IPS-20b (cell line): ENCODE data around the gene B4GALNT3.

Experiments used
- H3K27ac ChIP-seq: one replicate; pipeline ENCODE4 v1.5.1; 2013; ENCODE audit warnings: low read length
- H3K27me3 ChIP-seq: 2 replicates; pipeline ENCODE4 v1.6.1; 2013; ENCODE audit warnings: mild to moderate bottlenecking, low read length, inconsistent platforms; ENCODE audit not compliant: insufficient read depth
- H3K36me3 ChIP-seq: 2 replicates; pipeline ENCODE4 v1.6.1; 2013; ENCODE audit warnings: low read depth, mild to moderate bottlenecking, inconsistent platforms, low read length, moderate library complexity; ENCODE audit not compliant: insufficient read depth
- H3K4me1 ChIP-seq: 2 replicates; pipeline ENCODE4 v1.6.1; 2013; ENCODE audit warnings: mild to moderate bottlenecking, control low read depth, inconsistent platforms, low read length, moderate library complexity; ENCODE audit not compliant: insufficient read depth
- H3K4me3 ChIP-seq: 2 replicates; pipeline ENCODE4 v1.5.1; 2013; ENCODE audit warnings: mild to moderate bottlenecking, low read length, inconsistent platforms
- H3K9ac ChIP-seq: 2 replicates; pipeline ENCODE4 v1.6.1; 2013; ENCODE audit warnings: low read depth, mild to moderate bottlenecking, inconsistent platforms, low read length, moderate library complexity
- H3K9me3 ChIP-seq: 2 replicates; pipeline ENCODE4 v1.6.1; 2013; ENCODE audit warnings: mild to moderate bottlenecking, low read depth, low read length, inconsistent platforms; ENCODE audit not compliant: insufficient read depth

Gene B4GALNT3

GRCh38 chr12:457676-458075 lies 2.1 kb upstream of the B4GALNT3 start:
- H3K4me3 ChIP-seq, result no peak overlapping the region
- H3K4me1 ChIP-seq, result no peaks in the 10 kb centered on the region
- no peaks in the 10 kb centered on the region for H3K36me3 ChIP-seq
- H3K9me3 ChIP-seq, result peaks cover 8% of the 10 kb centered on the region
- H3K9ac ChIP-seq, result no peak overlapping the region
- no peak overlapping the region for H3K27ac ChIP-seq
- H3K27me3 ChIP-seq, result peaks cover 57% of the 10 kb centered on the region

GRCh38 chr12:459050-459429 lies 699 bp upstream of the B4GALNT3 start:
- H3K4me3 ChIP-seq, result peak overlapping the region; percentile 81
- no peaks in the 10 kb centered on the region for H3K9me3 ChIP-seq
- no peak overlapping the region for H3K9ac ChIP-seq
- no peaks in the 10 kb centered on the region for H3K4me1 ChIP-seq
- H3K36me3 ChIP-seq, result no peaks in the 10 kb centered on the region
- H3K27ac ChIP-seq, result no peak overlapping the region
- peaks cover 60% of the 10 kb centered on the region for H3K27me3 ChIP-seq

DNA sequence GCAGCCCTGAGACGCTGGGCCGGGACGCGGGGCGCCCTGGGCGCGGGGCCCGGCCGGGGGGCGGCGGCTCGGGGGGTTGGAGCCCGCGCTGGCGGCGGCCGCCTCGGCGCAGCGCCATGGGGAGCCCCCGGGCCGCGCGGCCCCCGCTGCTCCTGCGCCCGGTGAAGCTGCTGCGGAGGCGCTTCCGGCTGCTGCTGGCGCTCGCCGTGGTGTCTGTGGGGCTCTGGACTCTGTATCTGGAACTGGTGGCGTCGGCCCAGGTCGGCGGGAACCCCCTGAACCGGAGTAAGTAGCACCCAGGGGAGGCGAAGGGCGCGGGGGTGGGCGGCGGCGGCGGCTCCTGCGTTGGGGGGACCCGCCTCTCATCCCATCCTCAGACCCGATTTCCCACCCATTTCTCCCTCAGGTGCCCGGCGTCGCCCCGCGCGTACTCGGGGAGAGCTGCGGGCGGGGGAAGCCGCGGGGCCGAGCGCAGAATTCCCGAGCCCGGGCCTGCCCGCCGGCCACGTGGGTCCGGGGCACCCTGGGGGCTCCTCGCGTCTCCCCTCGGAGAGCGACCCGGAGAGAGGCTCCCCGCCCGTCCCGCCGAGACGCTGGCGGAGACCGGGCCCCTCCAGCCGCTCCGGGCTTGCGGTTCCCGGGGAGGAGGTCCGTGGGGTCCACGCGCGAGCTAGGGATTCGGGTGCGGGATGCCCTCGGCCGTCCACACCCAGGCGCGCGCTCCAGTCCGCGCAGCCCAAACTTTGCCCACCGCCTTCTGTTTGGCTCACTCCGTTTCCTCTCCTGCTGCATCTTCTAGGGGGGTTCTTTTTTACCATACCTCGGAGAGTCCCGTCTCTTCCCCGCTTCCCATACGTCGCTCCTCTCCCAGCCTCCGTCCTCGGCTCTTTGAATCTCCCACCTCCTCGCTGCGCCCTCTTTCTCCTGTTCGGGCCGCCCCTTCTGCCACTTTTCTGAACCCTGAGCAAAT lies 807 bp downstream of the B4GALNT3 start:
- H3K36me3 ChIP-seq, result no peaks in the 10 kb centered on the region
- no peak overlapping the region for H3K9ac ChIP-seq
- H3K4me3 ChIP-seq, result peak overlapping the region; percentile 65
- no peak overlapping the region for H3K27ac ChIP-seq
- H3K4me1 ChIP-seq, result no peaks in the 10 kb centered on the region
- H3K27me3 ChIP-seq, result peaks cover 60% of the 10 kb centered on the region
- H3K9me3 ChIP-seq, result no peaks in the 10 kb centered on the region

DNA sequence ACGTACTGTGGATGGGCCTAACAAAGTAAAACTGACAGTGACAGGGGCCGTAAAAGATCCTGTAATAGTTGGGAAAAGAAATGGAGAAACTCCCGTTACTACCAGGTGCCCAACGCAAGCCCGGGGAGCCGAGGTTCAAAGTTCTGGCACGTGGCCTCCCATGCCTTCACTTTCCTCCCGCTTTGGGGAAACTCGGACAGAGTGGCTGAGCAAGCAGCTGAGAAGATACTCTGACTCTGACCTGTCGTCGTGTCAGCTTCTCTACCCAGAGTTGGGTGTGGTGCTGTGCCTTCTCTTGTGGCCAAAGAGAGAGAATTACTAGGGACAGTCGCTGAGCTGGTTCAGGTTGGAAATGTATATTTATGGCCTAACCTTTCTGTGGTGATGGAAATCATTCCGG lies 1.7 kb downstream of the B4GALNT3 start:
- H3K4me3 ChIP-seq, result peak overlapping the region; percentile 65; the same call in 1 of the 2 replicates

DNA sequence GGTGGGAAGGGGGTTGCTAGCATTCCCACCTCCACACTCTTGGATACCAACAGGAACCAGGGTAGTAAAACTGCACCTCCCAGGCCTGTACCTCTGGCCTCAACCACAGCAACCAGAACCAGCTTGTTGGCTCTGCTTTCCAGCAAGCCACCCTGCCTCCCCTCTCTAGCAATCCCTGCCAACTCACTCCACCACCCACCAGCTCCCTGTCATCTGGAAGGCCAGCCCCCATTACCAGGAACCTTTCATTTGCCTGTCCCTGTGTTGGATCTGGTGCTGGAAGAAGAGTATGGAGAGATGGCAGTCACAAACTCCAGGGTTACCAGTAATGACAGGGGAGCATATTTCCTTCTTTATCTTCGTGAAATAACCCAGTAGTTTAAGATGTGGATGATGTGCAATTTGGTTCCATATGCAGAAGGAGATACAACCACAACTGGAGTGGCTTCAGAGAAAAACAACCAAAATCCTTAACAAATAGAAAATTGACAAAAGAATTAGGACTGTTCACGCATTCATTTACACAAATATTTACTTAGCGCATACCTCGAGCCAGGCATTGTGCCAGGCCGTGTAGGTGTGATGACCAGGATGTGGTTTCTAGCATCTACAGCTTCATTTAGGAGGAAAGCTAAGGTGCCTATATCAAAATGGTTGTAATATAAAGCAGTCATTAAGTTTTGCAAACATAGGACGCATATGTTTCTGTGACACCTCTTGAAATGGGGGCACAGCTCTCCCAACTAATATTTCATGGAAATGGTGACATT lies 3.4 kb downstream of the B4GALNT3 start:
- peaks cover 43% of the 10 kb centered on the region for H3K27me3 ChIP-seq
- no peak overlapping the region for H3K4me3 ChIP-seq
- H3K36me3 ChIP-seq, result no peaks in the 10 kb centered on the region
- no peaks in the 10 kb centered on the region for H3K4me1 ChIP-seq
- H3K9me3 ChIP-seq, result no peaks in the 10 kb centered on the region
- no peak overlapping the region for H3K27ac ChIP-seq
- no peak overlapping the region for H3K9ac ChIP-seq

More for the DNA sequence above, 1.7 kb downstream of the B4GALNT3 start:
- Histone ChIP-seq H3K9ac (no peak overlapping the region), H3K9me3 (no peaks in the 10 kb centered on the region), H3K27me3 (peaks cover 60% of the 10 kb centered on the region), H3K36me3 (no peaks in the 10 kb centered on the region), H3K27ac (no peak overlapping the region), H3K4me1 (no peaks in the 10 kb centered on the region)

DNA sequence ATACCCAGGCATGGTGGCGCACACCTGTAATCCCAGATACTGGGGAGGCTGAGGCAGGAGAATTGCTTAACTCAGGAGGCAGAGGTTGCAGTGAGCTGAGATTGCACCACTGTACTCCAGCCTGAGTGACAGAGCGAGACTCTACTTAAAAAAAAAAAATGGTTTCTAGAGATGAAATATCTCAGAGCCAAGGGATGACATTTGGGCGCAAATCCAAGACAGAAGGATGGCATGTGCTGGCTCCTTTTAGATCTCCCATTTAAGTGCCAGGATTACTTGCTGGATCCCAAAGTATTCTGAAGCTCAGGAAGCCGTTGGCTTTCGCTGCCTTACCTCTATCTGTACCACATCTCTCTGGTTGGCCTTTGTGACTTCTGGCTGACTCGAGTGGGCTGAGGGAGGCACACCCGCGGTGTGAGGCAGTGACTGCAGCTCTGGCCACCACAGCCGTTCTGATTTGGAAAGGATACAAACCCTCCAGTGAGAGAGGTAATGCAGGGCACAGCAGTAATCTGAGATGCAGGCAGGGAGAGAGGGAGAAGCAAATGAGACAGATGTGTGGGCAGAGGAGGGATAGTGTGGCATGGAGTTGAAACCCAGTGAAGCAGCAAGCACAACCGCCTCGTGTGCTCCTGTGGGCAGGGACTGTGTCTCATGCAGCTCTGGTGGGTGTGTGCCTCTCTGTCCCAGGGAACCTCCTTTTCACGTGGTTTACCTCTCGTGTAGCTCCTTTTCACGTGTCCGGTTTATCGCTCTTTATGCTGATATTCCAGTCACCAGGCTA lies 4.9 kb downstream of the B4GALNT3 start:
- H3K9me3 ChIP-seq, result no peaks in the 10 kb centered on the region
- peaks cover 28% of the 10 kb centered on the region for H3K27me3 ChIP-seq
- no peak overlapping the region for H3K27ac ChIP-seq
- H3K9ac ChIP-seq, result no peak overlapping the region
- no peaks in the 10 kb centered on the region for H3K4me1 ChIP-seq
- no peaks in the 10 kb centered on the region for H3K36me3 ChIP-seq
- H3K4me3 ChIP-seq, result no peak overlapping the region

GRCh38 chr12:466039-466438 lies 6.3 kb downstream of the B4GALNT3 start:
- H3K4me1 ChIP-seq, result no peaks in the 10 kb centered on the region
- no peaks in the 10 kb centered on the region for H3K36me3 ChIP-seq
- H3K9ac ChIP-seq, result no peak overlapping the region
- no peak overlapping the region for H3K27ac ChIP-seq
- no peaks in the 10 kb centered on the region for H3K9me3 ChIP-seq
- H3K27me3 ChIP-seq, result peaks cover 19% of the 10 kb centered on the region
- H3K4me3 ChIP-seq, result no peak overlapping the region

- no peak overlapping the region for H3K9ac ChIP-seq
- peaks cover 12% of the 10 kb centered on the region for H3K27me3 ChIP-seq
These were observed 7.0 kb downstream of the B4GALNT3 start for GRCh38 chr12:466762-467161.

DNA sequence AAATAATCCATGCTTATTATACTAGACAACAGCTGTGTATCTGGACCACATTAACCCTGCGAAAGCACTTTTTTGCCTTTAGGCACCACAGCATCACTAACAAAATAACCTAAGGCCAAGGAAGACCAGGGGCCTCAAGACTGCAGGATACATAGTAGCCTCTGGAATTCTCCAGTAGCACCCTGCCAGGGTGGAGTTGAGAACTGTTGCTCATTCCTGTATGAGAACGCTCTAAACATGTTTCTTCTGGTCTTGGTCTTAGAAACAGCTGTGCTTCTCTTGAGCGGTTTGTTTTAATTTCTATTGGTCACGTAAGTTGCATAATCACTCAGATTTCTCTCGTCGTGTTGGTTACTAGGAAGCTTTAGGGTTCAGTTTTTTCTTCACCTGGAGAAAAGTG lies 7.9 kb downstream of the B4GALNT3 start:
- Histone ChIP-seq H3K9me3 (no peaks in the 10 kb centered on the region), H3K27ac (no peak overlapping the region), H3K4me3 (no peak overlapping the region), H3K9ac (no peak overlapping the region), H3K27me3 (peaks cover 4% of the 10 kb centered on the region), H3K4me1 (no peaks in the 10 kb centered on the region), H3K36me3 (no peaks in the 10 kb centered on the region)

More at GRCh38 chr12:466762-467161, 7.0 kb downstream of the B4GALNT3 start:
- Histone ChIP-seq H3K36me3 (no peaks in the 10 kb centered on the region), H3K9me3 (no peaks in the 10 kb centered on the region), H3K27ac (no peak overlapping the region), H3K4me3 (no peak overlapping the region), H3K4me1 (no peaks in the 10 kb centered on the region)

- Histone ChIP-seq H3K4me1 (no peaks in the 10 kb centered on the region), H3K4me3 (no peak overlapping the region), H3K27me3 (no peaks in the 10 kb centered on the region), H3K36me3 (no peaks in the 10 kb centered on the region), H3K9me3 (no peaks in the 10 kb centered on the region), H3K27ac (no peak overlapping the region), H3K9ac (no peak overlapping the region)
These were observed 9.1 kb downstream of the B4GALNT3 start for GRCh38 chr12:468671-469389.

DNA sequence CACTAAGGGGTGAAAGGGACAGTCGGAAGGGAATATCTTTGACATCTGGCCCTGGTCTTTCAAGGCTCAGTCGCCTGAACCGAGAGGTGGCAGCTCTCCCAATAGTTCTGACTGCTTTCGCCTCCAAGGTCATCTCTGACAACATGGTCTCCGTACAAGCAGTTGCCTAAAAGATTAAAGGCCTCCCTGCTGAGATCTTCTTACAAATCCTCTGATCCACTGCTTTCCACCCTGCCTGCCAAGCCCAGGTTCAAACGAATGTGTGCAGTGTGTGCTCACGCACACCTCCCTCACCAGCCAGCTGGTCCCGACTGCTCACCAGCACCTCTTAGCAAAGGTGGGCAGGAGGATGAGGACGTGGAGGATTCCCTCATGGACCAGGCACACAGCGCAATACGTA lies 10.4 kb downstream of the B4GALNT3 start:
- Histone ChIP-seq H3K36me3 (no peaks in the 10 kb centered on the region), H3K27ac (no peak overlapping the region), H3K9ac (no peak overlapping the region), H3K27me3 (no peaks in the 10 kb centered on the region), H3K4me3 (no peak overlapping the region), H3K4me1 (peaks cover 4% of the 10 kb centered on the region), H3K9me3 (no peaks in the 10 kb centered on the region)
